Keratinocyte (primary cell): ENCODE data around the gene CCNI.

ENCODE experiments used
- EZH2 ChIP-seq: IDR thresholded peaks from one replicate; pipeline ENCODE4 v1.6.1; 2012; ENCODE audit warnings: inconsistent platforms, mild to moderate bottlenecking, low read length, moderate library complexity
- TF ChIP-seq, protein P1 (sequence below), 3 experiments: IDR thresholded peaks in 1 of 3; conservative IDR thresholded peaks in 1 of 3; optimal IDR thresholded peaks in 1 of 3; 2 replicates in 2 of 3; 3 replicates in 1 of 3; pipeline versions ENCODE3 to v1.5.1; 2011; ENCODE audit warnings: low read length in 3 of 3, mild to moderate bottlenecking in 3 of 3, moderate library complexity in 2 of 3, control low read depth in 1 of 3, inconsistent platforms in 1 of 3; ENCODE audit not compliant: insufficient read depth in 2 of 3; ENCODE audit errors: extremely low read depth in 1 of 3

DNA sequence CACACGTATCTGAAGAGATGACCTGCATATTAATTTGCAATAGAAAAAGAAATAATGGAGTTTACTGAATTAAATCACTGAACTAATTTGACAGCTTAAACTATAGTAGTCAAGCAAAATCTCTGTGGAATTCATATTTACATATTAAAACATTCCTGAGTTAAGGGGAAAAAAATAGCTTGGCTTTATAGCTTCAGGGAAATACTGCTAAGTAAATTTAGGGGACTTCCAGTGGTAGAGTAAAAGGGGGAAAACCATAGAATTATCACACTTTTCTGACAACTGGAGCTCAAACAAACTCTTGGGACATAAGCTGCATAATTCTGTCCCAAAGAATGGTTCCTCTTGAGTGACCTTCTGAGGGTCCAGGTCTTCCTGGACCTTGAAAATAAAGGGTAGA lies 28.6 kb upstream of the CCNI start:
- TF ChIP-seq, protein P1, sequence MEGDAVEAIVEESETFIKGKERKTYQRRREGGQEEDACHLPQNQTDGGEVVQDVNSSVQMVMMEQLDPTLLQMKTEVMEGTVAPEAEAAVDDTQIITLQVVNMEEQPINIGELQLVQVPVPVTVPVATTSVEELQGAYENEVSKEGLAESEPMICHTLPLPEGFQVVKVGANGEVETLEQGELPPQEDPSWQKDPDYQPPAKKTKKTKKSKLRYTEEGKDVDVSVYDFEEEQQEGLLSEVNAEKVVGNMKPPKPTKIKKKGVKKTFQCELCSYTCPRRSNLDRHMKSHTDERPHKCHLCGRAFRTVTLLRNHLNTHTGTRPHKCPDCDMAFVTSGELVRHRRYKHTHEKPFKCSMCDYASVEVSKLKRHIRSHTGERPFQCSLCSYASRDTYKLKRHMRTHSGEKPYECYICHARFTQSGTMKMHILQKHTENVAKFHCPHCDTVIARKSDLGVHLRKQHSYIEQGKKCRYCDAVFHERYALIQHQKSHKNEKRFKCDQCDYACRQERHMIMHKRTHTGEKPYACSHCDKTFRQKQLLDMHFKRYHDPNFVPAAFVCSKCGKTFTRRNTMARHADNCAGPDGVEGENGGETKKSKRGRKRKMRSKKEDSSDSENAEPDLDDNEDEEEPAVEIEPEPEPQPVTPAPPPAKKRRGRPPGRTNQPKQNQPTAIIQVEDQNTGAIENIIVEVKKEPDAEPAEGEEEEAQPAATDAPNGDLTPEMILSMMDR (optimal IDR thresholded peaks at IDR 0.05 in 1 of 3, IDR thresholded peaks at IDR 0.05 in 1 of 3, conservative IDR thresholded peaks at IDR 0.05 in 1 of 3; ENCODE audit: extremely low read depth in 1 of 3, insufficient read depth in 2 of 3, low read length in 3 of 3): no peak
- no peak for TF ChIP-seq EZH2
